H1 (cell line): ENCODE measurements around the gene FAM98A. TPM values are rescaled to one million over a fixed set of nuclear protein-coding genes. Genes with fewer than 3 reads are reported as not detected.

Experiments used
- CTCF ChIA-PET: fragments of 300-600 bp; sonication (Branson Sonifier 250); formaldehyde crosslinking; loops from one replicate; lab custom pipeline; 2021; ENCODE audit not compliant: partially characterized antibody; lab: Charles Lee
- POLR2A ChIA-PET: fragments of 300-600 bp; sonication (Branson Sonifier 250); formaldehyde crosslinking; loops from one replicate; lab custom pipeline; 2021; ENCODE audit warnings: inconsistent platforms; ENCODE audit not compliant: partially characterized antibody; lab: Charles Lee
- DNase-seq, 2 experiments: peaks; one replicate each; pipeline versions ENCODE4 v3.0.0 to v3.0.0-alpha.2; 2010 to 2022; ENCODE audit warnings: low spot score in 2 of 2, low read depth in 1 of 2, mixed read lengths in 1 of 2
- FAIRE-seq: peaks from 2 replicates; lab custom pipeline; 2011; peaks lifted over from hg19 to GRCh38; lab: Jason Lieb, UNC
- H2AFZ ChIP-seq: 2 replicates; pipeline ENCODE4 v1.8.1; 2012; ENCODE audit warnings: low read length, inconsistent platforms
- H2AK5ac ChIP-seq: 2 replicates; pipeline ENCODE4 v1.6.1; 2013; ENCODE audit warnings: low read depth, low read length
- H2BK120ac ChIP-seq: replicated peaks from 2 replicates; pipeline ENCODE3; 2013; ENCODE audit warnings: low read depth, low read length, inconsistent platforms
- H2BK12ac ChIP-seq: 2 replicates; pipeline ENCODE4 v1.6.1; 2013; ENCODE audit warnings: low read depth, low read length
- H2BK15ac ChIP-seq: 2 replicates; pipeline ENCODE4 v1.6.1; 2013; ENCODE audit warnings: low read length
- H2BK20ac ChIP-seq: 2 replicates; pipeline ENCODE4 v1.6.1; 2013; ENCODE audit warnings: low read length
- H2BK5ac ChIP-seq: 2 replicates; pipeline ENCODE4 v1.6.1; 2013; ENCODE audit warnings: low read depth, low read length
- H3K14ac ChIP-seq: 2 replicates; pipeline ENCODE4 v1.6.1; 2013; ENCODE audit warnings: inconsistent platforms; ENCODE audit not compliant: insufficient read length
- H3K18ac ChIP-seq: 2 replicates; pipeline ENCODE4 v1.6.1; 2013; ENCODE audit warnings: low read length; ENCODE audit errors: extremely low read depth
- H3K23ac ChIP-seq: 2 replicates; pipeline ENCODE4 v1.6.1; 2013; ENCODE audit warnings: inconsistent platforms; ENCODE audit not compliant: insufficient read length
- H3K23me2 ChIP-seq: 2 replicates; pipeline ENCODE4 v1.6.1; 2013; ENCODE audit warnings: low read depth, low read length
- H3K27ac ChIP-seq: 2 replicates; pipeline ENCODE4 v1.6.1; 2011; ENCODE audit warnings: low read depth, low read length, inconsistent platforms
- H3K27me3 ChIP-seq, 4 experiments: replicated peaks in 1 of 4; 1 replicate in 1 of 4; 2 replicates in 3 of 4; pipeline versions ENCODE4 v1.6.1 to v1.8.1; 2011 to 2013; ENCODE audit warnings: low read length in 3 of 4, mild to moderate bottlenecking in 3 of 4, inconsistent platforms in 2 of 4, mixed read lengths in 2 of 4, moderate library complexity in 1 of 4; ENCODE audit not compliant: control insufficient read depth in 3 of 4, insufficient read depth in 3 of 4; ENCODE audit errors: extremely low read depth in 1 of 4
- H3K36me3 ChIP-seq, 4 experiments: 2 replicates each; pipeline versions ENCODE4 v1.6.1 to v1.8.1; 2011 to 2013; ENCODE audit warnings: mild to moderate bottlenecking in 4 of 4, low read length in 3 of 4, moderate library complexity in 2 of 4, control low read depth in 1 of 4, inconsistent platforms in 1 of 4; ENCODE audit not compliant: insufficient read depth in 4 of 4, control insufficient read depth in 2 of 4
- H3K4ac ChIP-seq: replicated peaks from 2 replicates; pipeline ENCODE3; 2013; ENCODE audit warnings: low read length, low read depth, mixed read lengths, inconsistent platforms; ENCODE audit not compliant: insufficient read length
- H3K4me1 ChIP-seq, 4 experiments: replicated peaks in 1 of 4; 1 replicate in 1 of 4; 2 replicates in 3 of 4; pipeline versions ENCODE4 v1.6.1 to v1.8.1; 2011 to 2013; ENCODE audit warnings: low read length in 3 of 4, inconsistent platforms in 2 of 4, mixed read lengths in 1 of 4; ENCODE audit not compliant: insufficient read depth in 4 of 4, control insufficient read depth in 3 of 4
- H3K4me2 ChIP-seq, 2 experiments: 2 replicates each; pipeline versions ENCODE4 v1.6.1 to v1.8.1; 2011 to 2013; ENCODE audit warnings: low read depth in 2 of 2, low read length in 2 of 2, control low read depth in 1 of 2, inconsistent platforms in 1 of 2, mild to moderate bottlenecking in 1 of 2; ENCODE audit not compliant: insufficient read depth in 1 of 2
- H3K4me3 ChIP-seq, 4 experiments: fragments of 200-600, 300-600 bp in 1 of 4; sonication (generic), shearing (Covaris generic), sonication (Bioruptor Twin) in 1 of 4; 2 replicates each; pipeline versions ENCODE4 v1.5.1 to v1.8.1; 2011 to 2016; ENCODE audit warnings: low read length in 4 of 4, low read depth in 3 of 4, control low read depth in 2 of 4, inconsistent platforms in 2 of 4, mild to moderate bottlenecking in 2 of 4, mixed read lengths in 1 of 4, moderate library complexity in 1 of 4; ENCODE audit not compliant: insufficient read depth in 2 of 4; ENCODE audit errors: extremely low read depth in 1 of 4
- H3K56ac ChIP-seq: replicated peaks from 2 replicates; pipeline ENCODE3; 2013; ENCODE audit warnings: low read depth, mild to moderate bottlenecking, mixed read lengths, low read length, inconsistent platforms; ENCODE audit not compliant: insufficient read length
- H3K79me1 ChIP-seq: 2 replicates; pipeline ENCODE4 v1.6.1; 2013; ENCODE audit warnings: low read depth, low read length, control low read depth
- H3K79me2 ChIP-seq, 2 experiments: 2 replicates each; pipeline versions ENCODE4 v1.6.1 to v1.8.1; 2012 to 2013; ENCODE audit warnings: low read length in 2 of 2, mild to moderate bottlenecking in 2 of 2, inconsistent platforms in 1 of 2; ENCODE audit not compliant: insufficient read depth in 2 of 2, control insufficient read depth in 1 of 2
- H3K9ac ChIP-seq, 4 experiments: replicated peaks in 1 of 4; 1 replicate in 1 of 4; 2 replicates in 3 of 4; pipeline versions ENCODE4 v1.6.1 to v1.8.1; 2011 to 2013; ENCODE audit warnings: low read depth in 3 of 4, low read length in 3 of 4, control low read depth in 2 of 4, mild to moderate bottlenecking in 2 of 4, moderate library complexity in 2 of 4, inconsistent platforms in 1 of 4; ENCODE audit errors: extremely low read depth in 1 of 4
- H3K9me3 ChIP-seq, 2 experiments: 2 replicates each; pipeline versions ENCODE4 v1.6.1 to v1.8.1; 2012 to 2013; ENCODE audit warnings: mild to moderate bottlenecking in 2 of 2, moderate library complexity in 2 of 2, control low read depth in 1 of 2, inconsistent platforms in 1 of 2, low read depth in 1 of 2, low read length in 1 of 2, mixed read lengths in 1 of 2; ENCODE audit not compliant: insufficient read depth in 2 of 2
- H4K20me1 ChIP-seq, 2 experiments: replicated peaks in 1 of 2; 2 replicates each; pipeline versions ENCODE3 to v1.8.1; 2011 to 2013; ENCODE audit warnings: inconsistent platforms in 2 of 2, low read length in 2 of 2, mild to moderate bottlenecking in 1 of 2; ENCODE audit not compliant: insufficient read depth in 2 of 2, control insufficient read depth in 1 of 2
- H4K5ac ChIP-seq: 2 replicates; pipeline ENCODE4 v1.6.1; 2013; ENCODE audit warnings: low read length, low read depth, mixed read lengths, inconsistent platforms; ENCODE audit not compliant: insufficient read length
- H4K8ac ChIP-seq: 2 replicates; pipeline ENCODE4 v1.8.0; 2013; ENCODE audit warnings: mild to moderate bottlenecking, moderate library complexity, low read length, inconsistent platforms; ENCODE audit not compliant: insufficient read depth; ENCODE audit errors: extremely low read depth
- H4K91ac ChIP-seq: replicated peaks from 2 replicates; pipeline ENCODE3; 2013; ENCODE audit warnings: low read length, mixed read lengths, inconsistent platforms; ENCODE audit not compliant: insufficient read length
- CEBPB ChIP-seq: IDR thresholded peaks from 2 replicates; pipeline ENCODE4 v1.6.1; 2012; ENCODE audit warnings: low read depth, low read length
- JUN ChIP-seq: IDR thresholded peaks from 2 replicates; pipeline ENCODE4 v1.6.1; 2011; ENCODE audit warnings: low read depth, mild to moderate bottlenecking, improper control_type of control experiment, low read length
- JUND ChIP-seq: IDR thresholded peaks from 2 replicates; pipeline ENCODE4 v1.6.1; 2011; ENCODE audit warnings: mild to moderate bottlenecking, improper control_type of control experiment, low read length
- RFX5 ChIP-seq: IDR thresholded peaks from 2 replicates; pipeline ENCODE4 v1.6.1; 2011; ENCODE audit warnings: low read depth, low read length, improper control_type of control experiment, borderline replicate concordance
- SAP30 ChIP-seq: fragments of 300-600 bp; sonication (generic); IDR thresholded peaks from 2 replicates; pipeline ENCODE4 v1.7.1; 2012; ENCODE audit warnings: low read length, moderate library complexity, mild to moderate bottlenecking, inconsistent platforms; ENCODE audit not compliant: insufficient read depth, insufficient replicate concordance
- SIRT6 ChIP-seq: IDR thresholded peaks from one replicate; pipeline ENCODE4 v1.7.1; 2012; ENCODE audit warnings: low read length, inconsistent platforms
- SP2 ChIP-seq: IDR thresholded peaks from 2 replicates; pipeline ENCODE4 v1.6.1; 2012; ENCODE audit warnings: mild to moderate bottlenecking, low read length, inconsistent platforms
- TAF1 ChIP-seq: IDR thresholded peaks from 2 replicates; pipeline ENCODE4 v1.6.1; 2011; ENCODE audit warnings: mild to moderate bottlenecking, low read depth, low read length
- WGBS, 2 experiments: shearing (Covaris generic) in 1 of 2; methylation state at CpG; one replicate each; pipeline versions ENCODE4 v1.1.6 to v1.1.7; 2013 to 2015; ENCODE audit warnings: low lambda C conversion rate in 2 of 2, mixed read lengths in 2 of 2, inconsistent platforms in 1 of 2, low coverage in 1 of 2, missing lambda C conversion rate in 1 of 2; ENCODE audit not compliant: insufficient replicate concordance in 2 of 2, insufficient coverage in 1 of 2, insufficient read length in 1 of 2; ENCODE audit errors: extremely low coverage in 1 of 2, missing lambda C conversion rate in 1 of 2; 5-methylcytosine and 5-hydroxymethylcytosine counted together
- polyA plus RNA-seq, 7 experiments: library from polyadenylated mRNA; depleted of rRNA in 3 of 7; stranded (reverse) in 5 of 7; unstranded in 2 of 7; fragments of >200 nt in 5 of 7; fragments of 200-250 nt in 2 of 7; gene quantifications; 1 replicate in 5 of 7; 2 replicates in 1 of 7; 4 replicates in 1 of 7; pipeline versions ENCODE4 v1.2.1 to v1.2.3, GENCODE V29; 2011 to 2013; ENCODE audit warnings: missing spikeins in 2 of 7, mixed read lengths in 2 of 7
- total RNA-seq: library from RNA; stranded (reverse); fragmentation: NEBNext Ultra II Directional; extraction: Animal tissue kit (Norgen Biotek cat#: 25700); gene quantifications from 2 replicates; pipeline ENCODE4 v1.2.1, GENCODE V29; 2021

The FAM98A gene
- total and polyA plus RNA-seq, 2 of the 8 experiments (the other 6 are each of a cell fraction or from before 2014, with no cell fraction given): 53.2 to 103 TPM

DNA sequence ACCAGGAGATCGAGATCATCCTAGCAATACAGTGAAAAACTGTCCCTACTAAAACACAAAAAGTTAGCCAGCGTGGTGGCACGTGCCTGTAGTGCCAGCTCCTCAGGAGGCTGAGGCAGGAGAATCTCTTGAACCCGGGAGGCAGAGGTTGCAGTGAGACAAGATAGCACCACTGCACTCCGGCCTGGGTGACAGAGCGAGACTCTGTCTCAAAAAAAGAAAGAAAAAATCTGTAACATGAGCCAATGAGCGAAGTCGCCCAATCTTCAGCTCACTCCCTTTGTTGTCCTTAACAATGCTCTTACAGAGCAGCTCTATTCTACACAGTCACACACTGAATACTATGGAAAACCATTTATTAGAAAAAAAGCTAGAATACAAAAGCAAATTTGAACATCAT is 22.0 kb downstream of the FAM98A start:
- Histone ChIP-seq H3K4me3 (no peak overlapping the region), H3K56ac (no peak overlapping the region), H3K79me1 (no peaks in the 10 kb centered on the region), H3K4me1 (peaks cover 0 to 7% (median 3%) of the 10 kb centered on the region in 4 experiments; a peak in 3 of 7 replicates), H2BK20ac (no peak overlapping the region), H3K18ac (no peak overlapping the region), H4K20me1 (no peaks in the 10 kb centered on the region), H4K8ac (no peak overlapping the region), H3K79me2 (0 out of 4 replicates have a peak, but pooled peaks cover 0 to 3% of the 10 kb centered on the region in 2 experiments), H2BK120ac (no peak overlapping the region), H3K23ac (no peak overlapping the region), H3K9me3 (no peaks in the 10 kb centered on the region), H2BK12ac (no peak overlapping the region), H3K36me3 (no peaks in the 10 kb centered on the region), H2BK15ac (no peak overlapping the region), H3K23me2 (no peaks in the 10 kb centered on the region), H3K4me2 (0 out of 4 replicates have a peak overlapping the region, but pooled peaks of 1 of the 2 experiments have one; percentile 3), H2BK5ac (no peak overlapping the region), H3K27me3 (no peaks in the 10 kb centered on the region), H3K9ac (no peak overlapping the region), H2AK5ac (no peak overlapping the region), H2AFZ (no peak overlapping the region), H4K5ac (no peak overlapping the region), H3K4ac (no peak overlapping the region), H4K91ac (no peak overlapping the region), H3K14ac (no peak overlapping the region), H3K27ac (no peak overlapping the region)
- ChIA-PET POLR2A (interaction anchor here (0.6 kb wide), 1 partner anchor 108 kb away, joined by 3 read pairs; no protein-coding TSS in a partner anchor), CTCF (interaction anchor here (0.9 to 1.3 kb wide), 2 partner anchors 136 to 205 kb away, joined by 3 to 5 read pairs; no protein-coding TSS in a partner anchor)
- TF ChIP-seq TAF1 (no peak), JUND (no peak), JUN (no peak), SP2 (no peak), RFX5 (no peak), SAP30 (no peak), SIRT6 (no peak), CEBPB (no peak)
- no peak for FAIRE-seq
- DNase-seq: no peak
- 83% methylated on average over 8 of the region's 8 CpGs; no CpG with 5 or more reads in 1 of the 2 experiments for WGBS, 2 experiments
